Lung (tissue), 12 donors: Measurements from ENCODE around the gene CEACAM5. TPM values are rescaled to one million over a fixed set of nuclear protein-coding genes. Genes with fewer than 3 reads are reported as not detected.
"Not testable (repeated sequence)": the region's sequence is repeated elsewhere in the genome, so short reads cannot be mapped to it uniquely, and the experiment has no call there.

Experiments
- ATAC-seq: fragments of 200-7000 bp; cut with Tn5 transposase; one replicate; pipeline ENCODE4 v1.9.1; 2020; ENCODE audit warnings: moderate number of reproducible peaks; ENCODE audit not compliant: insufficient read depth, low FRiP score
- DNase-seq, 3 donors: peaks; one replicate each; pipeline ENCODE4 v3.0.0-alpha.2; 2013 to 2017
- H3K27ac ChIP-seq, 2 donors: one replicate each; pipeline ENCODE4 v1.5.1; 2013; ENCODE audit warnings: mild to moderate bottlenecking in 2 of 2, moderate library complexity in 2 of 2, control low read depth in 1 of 2, inconsistent platforms in 1 of 2, low read depth in 1 of 2, low read length in 1 of 2
- H3K27me3 ChIP-seq, 3 donors: one replicate each; pipeline ENCODE4 v1.5.1; 2013; ENCODE audit warnings: low read length in 2 of 3; ENCODE audit not compliant: control insufficient read depth in 3 of 3, insufficient read depth in 3 of 3
- H3K36me3 ChIP-seq, 4 donors: one replicate each; pipeline ENCODE4 v1.5.1; 2013; ENCODE audit warnings: low read length in 4 of 4, mild to moderate bottlenecking in 1 of 4, moderate library complexity in 1 of 4; ENCODE audit not compliant: control insufficient read depth in 4 of 4, insufficient read depth in 4 of 4
- H3K4me1 ChIP-seq, 5 donors: one replicate each; pipeline ENCODE4 v1.5.1; 2013; ENCODE audit warnings: low read length in 5 of 5, mild to moderate bottlenecking in 2 of 5, moderate library complexity in 1 of 5; ENCODE audit not compliant: control insufficient read depth in 5 of 5, insufficient read depth in 5 of 5
- H3K4me3 ChIP-seq: one replicate; pipeline ENCODE4 v1.5.1; 2013; ENCODE audit warnings: mild to moderate bottlenecking, control low read depth, moderate library complexity
- H3K9ac ChIP-seq, 2 donors: one replicate each; pipeline ENCODE4 v1.5.1; 2013; ENCODE audit warnings: low read length in 2 of 2, control low read depth in 1 of 2; ENCODE audit not compliant: insufficient read depth in 1 of 2
- H3K9me3 ChIP-seq, 4 donors: one replicate each; pipeline ENCODE4 v1.5.1; 2013; ENCODE audit warnings: low read length in 3 of 4, mild to moderate bottlenecking in 1 of 4, moderate library complexity in 1 of 4; ENCODE audit not compliant: control insufficient read depth in 4 of 4, insufficient read depth in 3 of 4
- CTCF ChIP-seq: IDR thresholded peaks from 2 replicates; pipeline ENCODE4 v1.5.1; 2012; ENCODE audit warnings: mild to moderate bottlenecking; ENCODE audit errors: control extremely low read depth, extremely low read depth
- WGBS, 2 donors: extraction: QIAGEN DNeasy Blood & Tissue Kit; methylation state at CpG; one replicate each; pipeline ENCODE4 v1.1.7; 2013; 5-methylcytosine and 5-hydroxymethylcytosine counted together
- polyA plus RNA-seq, 2 donors: library from polyadenylated mRNA; stranded (reverse); fragments of 200-250 nt; gene quantifications; one replicate each; pipeline ENCODE4 v1.2.1, GENCODE V29; 2013
- total RNA-seq, 2 donors: library from RNA; depleted of rRNA in 1 of 2; stranded (reverse); fragments of >200 nt in 1 of 2; gene quantifications; one replicate each; pipeline ENCODE4 v1.2.1, GENCODE V29; 2014 to 2021
- donor health status: control.
- donor health status: control.
- donor health status: Bipolar disorder and iron deficiency.
- donor health status: healthy.
- donor health status: DM: yes; HTN: yes; CAD: no.

The CEACAM5 gene
- total and polyA plus RNA-seq, 4 donors: 0.11 to 37.9 (median 6.1) TPM

GRCh38 chr19:41707502-41707812, 969 bp upstream of the CEACAM5 start:
- Histone ChIP-seq H3K27me3 (no peaks in the 10 kb centered on the region), H3K4me3 (no peak overlapping the region), H3K9me3 (no peaks in the 10 kb centered on the region), H3K4me1 (no peaks in the 10 kb centered on the region), H3K9ac (no peak overlapping the region), H3K36me3 (no peaks in the 10 kb centered on the region), H3K27ac (no peak overlapping the region)
- ATAC-seq: no peak
- no peak for TF ChIP-seq CTCF
- no peak for DNase-seq
- 58 to 69% methylated on average over 5 of the region's 5 CpGs for WGBS, 2 donors

DNA sequence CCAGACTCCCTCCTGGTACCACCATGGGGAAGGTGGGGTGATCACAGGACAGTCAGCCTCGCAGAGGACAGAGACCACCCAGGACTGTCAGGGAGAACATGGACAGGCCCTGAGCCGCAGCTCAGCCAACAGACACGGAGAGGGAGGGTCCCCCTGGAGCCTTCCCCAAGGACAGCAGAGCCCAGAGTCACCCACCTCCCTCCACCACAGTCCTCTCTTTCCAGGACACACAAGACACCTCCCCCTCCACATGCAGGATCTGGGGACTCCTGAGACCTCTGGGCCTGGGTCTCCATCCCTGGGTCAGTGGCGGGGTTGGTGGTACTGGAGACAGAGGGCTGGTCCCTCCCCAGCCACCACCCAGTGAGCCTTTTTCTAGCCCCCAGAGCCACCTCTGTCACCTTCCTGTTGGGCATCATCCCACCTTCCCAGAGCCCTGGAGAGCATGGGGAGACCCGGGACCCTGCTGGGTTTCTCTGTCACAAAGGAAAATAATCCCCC, 505 bp upstream of the CEACAM5 start:
- Histone ChIP-seq H3K36me3 (no peaks in the 10 kb centered on the region), H3K4me3 (no peak overlapping the region), H3K9ac (no peak overlapping the region), H3K9me3 (no peaks in the 10 kb centered on the region), H3K27ac (no peak overlapping the region), H3K4me1 (no peaks in the 10 kb centered on the region), H3K27me3 (no peaks in the 10 kb centered on the region)
- ATAC-seq (no peak), DNase-seq (no peak)
- 81 to 88% methylated on average over 5 of the region's 5 CpGs for WGBS, 2 donors
- no peak for TF ChIP-seq CTCF

GRCh38 chr19:41709516-41709915, 1.1 kb downstream of the CEACAM5 start:
- H3K27me3 ChIP-seq, DNase-seq, H3K27ac ChIP-seq, H3K36me3 ChIP-seq, H3K4me3 ChIP-seq, H3K4me1 ChIP-seq, H3K9me3 ChIP-seq, H3K9ac ChIP-seq, ATAC-seq: not testable (repeated sequence)
- 89 to 90% methylated on average over 8 of the region's 8 CpGs for WGBS, 2 donors

DNA sequence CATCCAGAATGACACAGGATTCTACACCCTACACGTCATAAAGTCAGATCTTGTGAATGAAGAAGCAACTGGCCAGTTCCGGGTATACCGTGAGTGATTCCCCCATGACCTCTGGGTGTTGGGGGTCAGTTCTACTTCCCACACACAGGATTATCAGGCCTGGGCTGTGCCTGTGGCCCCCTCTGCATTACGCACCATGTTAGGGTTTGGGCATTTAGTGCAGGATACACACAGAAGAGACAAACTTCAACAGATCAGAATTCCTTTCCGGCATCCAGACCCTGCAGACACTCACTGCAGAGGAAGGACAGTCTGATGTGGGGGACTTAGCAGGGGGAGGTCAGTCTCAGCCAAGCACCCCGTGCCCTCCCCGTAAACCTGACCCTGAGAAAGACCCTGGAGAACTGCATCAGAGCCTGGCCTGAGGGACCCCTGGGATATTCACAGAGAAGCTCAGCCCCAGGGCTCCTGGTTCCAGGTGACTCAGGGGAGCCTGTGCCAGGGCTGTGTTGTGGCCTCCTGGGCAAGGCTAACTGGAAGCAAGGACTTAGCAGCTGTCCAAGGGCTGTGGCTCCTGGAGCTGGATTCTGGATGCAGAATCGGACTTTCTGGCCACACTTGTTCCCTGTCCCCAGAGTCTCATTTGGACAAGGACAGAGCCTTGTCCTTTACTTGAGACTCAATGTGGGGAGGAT, 1.7 kb downstream of the CEACAM5 start:
- TF ChIP-seq CTCF: no peak
- no peak overlapping the region for H3K4me3 ChIP-seq

More for the DNA sequence above, 1.7 kb downstream of the CEACAM5 start:
- DNase-seq (no peak), ATAC-seq (no peak)
- WGBS, 2 donors: 87 to 89% methylated on average over 8 of the region's 8 CpGs
- H3K9ac ChIP-seq: no peak overlapping the region
- H3K27me3 ChIP-seq: no peaks in the 10 kb centered on the region
- H3K27ac ChIP-seq: no peak overlapping the region
- no peaks in the 10 kb centered on the region for H3K9me3 ChIP-seq
- no peaks in the 10 kb centered on the region for H3K36me3 ChIP-seq
- no peaks in the 10 kb centered on the region for H3K4me1 ChIP-seq
